H1 (cell line): ENCODE measurements around the gene NMB. TPM values are rescaled to one million over a fixed set of nuclear protein-coding genes. Genes with fewer than 3 reads are reported as not detected.

ENCODE experiments used
- BACH1 ChIP-seq: IDR thresholded peaks from 2 replicates; pipeline ENCODE4 v1.6.1; 2012; ENCODE audit warnings: low read length, improper control_type of control experiment
- CBX8 ChIP-seq: fragments of 300-800, 300-1000 bp; sonication (generic); IDR thresholded peaks from 2 replicates; pipeline ENCODE4 v1.7.1; 2016; ENCODE audit warnings: low read depth, low read length, borderline replicate concordance
- MAFK ChIP-seq: IDR thresholded peaks from 2 replicates; pipeline ENCODE4 v1.6.1; 2012; ENCODE audit warnings: low read depth, mild to moderate bottlenecking, improper control_type of control experiment, low read length
- SP4 ChIP-seq: IDR thresholded peaks from 2 replicates; pipeline ENCODE4 v1.6.1; 2012; ENCODE audit warnings: low read length, inconsistent platforms
- polyA plus RNA-seq, 7 experiments: library from polyadenylated mRNA; depleted of rRNA in 3 of 7; stranded (reverse) in 5 of 7; unstranded in 2 of 7; fragments of >200 nt in 5 of 7; fragments of 200-250 nt in 2 of 7; gene quantifications; 1 replicate in 5 of 7; 2 replicates in 1 of 7; 4 replicates in 1 of 7; pipeline versions ENCODE4 v1.2.1 to v1.2.3, GENCODE V29; 2011 to 2013; ENCODE audit warnings: missing spikeins in 2 of 7, mixed read lengths in 2 of 7
- total RNA-seq: library from RNA; stranded (reverse); fragmentation: NEBNext Ultra II Directional; extraction: Animal tissue kit (Norgen Biotek cat#: 25700); gene quantifications from 2 replicates; pipeline ENCODE4 v1.2.1, GENCODE V29; 2021

NMB gene
- total and polyA plus RNA-seq, 2 of the 8 experiments (the other 6 are each of a cell fraction or from before 2014, with no cell fraction given) = 9.3 to 13.6 TPM

- TF ChIP-seq SP4 (no peak), MAFK (no peak), CBX8 (no peak), BACH1 (no peak)
These were observed 45.0 kb upstream of the NMB start (continued) for GRCh38 chr15:84702961-84703482.
